ENCODE data around the gene MEP1A. TPM values are rescaled to one million over a fixed set of nuclear protein-coding genes. Genes with fewer than 3 reads are reported as not detected.
"Not testable (repeated sequence)": the region's sequence is repeated elsewhere in the genome, so short reads cannot be mapped to it uniquely, and the experiment has no call there.

The MEP1A gene
- total RNA-seq, 1 donor from 2014 or later: not detected

DNA sequence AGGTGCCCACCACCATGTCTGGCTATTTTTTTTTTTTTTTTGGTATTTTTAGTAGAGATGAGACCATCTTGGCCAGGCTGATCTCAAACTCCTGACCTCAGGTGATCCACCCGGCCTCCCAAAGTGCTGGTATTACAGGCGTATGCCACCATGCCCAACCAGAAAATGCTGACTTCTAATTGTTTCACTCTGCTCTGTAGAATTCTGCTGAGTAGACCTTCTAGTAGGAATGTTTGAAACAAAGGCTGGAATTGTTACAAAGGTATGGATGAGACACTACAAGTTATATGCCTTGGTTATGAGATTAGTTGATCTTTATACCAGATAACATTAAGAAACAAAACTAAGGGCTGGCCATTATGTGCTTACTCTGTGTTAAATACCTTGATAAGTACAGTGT lies 44.8 kb downstream of the MEP1A start:
- no peak for DNase-seq (ENCODE audit: low read depth)
- TF ChIP-seq, protein P1, sequence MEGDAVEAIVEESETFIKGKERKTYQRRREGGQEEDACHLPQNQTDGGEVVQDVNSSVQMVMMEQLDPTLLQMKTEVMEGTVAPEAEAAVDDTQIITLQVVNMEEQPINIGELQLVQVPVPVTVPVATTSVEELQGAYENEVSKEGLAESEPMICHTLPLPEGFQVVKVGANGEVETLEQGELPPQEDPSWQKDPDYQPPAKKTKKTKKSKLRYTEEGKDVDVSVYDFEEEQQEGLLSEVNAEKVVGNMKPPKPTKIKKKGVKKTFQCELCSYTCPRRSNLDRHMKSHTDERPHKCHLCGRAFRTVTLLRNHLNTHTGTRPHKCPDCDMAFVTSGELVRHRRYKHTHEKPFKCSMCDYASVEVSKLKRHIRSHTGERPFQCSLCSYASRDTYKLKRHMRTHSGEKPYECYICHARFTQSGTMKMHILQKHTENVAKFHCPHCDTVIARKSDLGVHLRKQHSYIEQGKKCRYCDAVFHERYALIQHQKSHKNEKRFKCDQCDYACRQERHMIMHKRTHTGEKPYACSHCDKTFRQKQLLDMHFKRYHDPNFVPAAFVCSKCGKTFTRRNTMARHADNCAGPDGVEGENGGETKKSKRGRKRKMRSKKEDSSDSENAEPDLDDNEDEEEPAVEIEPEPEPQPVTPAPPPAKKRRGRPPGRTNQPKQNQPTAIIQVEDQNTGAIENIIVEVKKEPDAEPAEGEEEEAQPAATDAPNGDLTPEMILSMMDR (conservative IDR thresholded peaks at IDR 0.05; ENCODE audit: low read depth, low read length): no peak
- no peak overlapping the region for H3K4me3 ChIP-seq (ENCODE audit: low read depth, low read length)

DNA sequence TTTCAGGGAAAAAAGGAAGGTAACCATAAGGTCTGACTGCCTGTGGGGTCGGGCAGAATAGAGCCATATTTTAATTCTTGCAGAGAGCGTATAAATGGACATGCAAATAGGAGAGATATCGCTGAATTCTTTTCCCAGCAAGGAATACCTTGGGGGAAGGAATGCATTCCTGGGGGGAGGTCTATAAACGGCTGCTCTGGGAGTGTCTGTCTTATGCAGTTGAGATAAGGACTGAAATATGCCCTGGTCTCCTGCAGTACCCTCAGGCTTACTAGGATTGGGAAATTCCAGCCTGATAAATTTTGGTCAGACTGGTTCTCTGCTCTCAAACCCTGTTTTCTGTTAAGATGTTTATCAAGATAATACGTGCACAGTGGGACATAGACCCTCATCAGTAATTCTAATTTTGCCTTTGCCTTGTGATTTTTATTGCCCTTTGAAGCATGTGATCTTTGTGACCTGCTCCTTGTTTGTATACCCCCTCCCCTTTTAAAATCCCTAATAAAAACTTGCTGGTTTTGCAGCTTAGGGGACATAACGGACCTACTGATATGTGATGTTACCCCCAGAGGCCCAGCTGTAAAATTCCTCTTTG lies 49.2 kb downstream of the MEP1A start:
- DNase-seq (ENCODE audit: low read depth); H3K4me3 ChIP-seq (ENCODE audit: low read depth, low read length): not testable (repeated sequence)

DNA sequence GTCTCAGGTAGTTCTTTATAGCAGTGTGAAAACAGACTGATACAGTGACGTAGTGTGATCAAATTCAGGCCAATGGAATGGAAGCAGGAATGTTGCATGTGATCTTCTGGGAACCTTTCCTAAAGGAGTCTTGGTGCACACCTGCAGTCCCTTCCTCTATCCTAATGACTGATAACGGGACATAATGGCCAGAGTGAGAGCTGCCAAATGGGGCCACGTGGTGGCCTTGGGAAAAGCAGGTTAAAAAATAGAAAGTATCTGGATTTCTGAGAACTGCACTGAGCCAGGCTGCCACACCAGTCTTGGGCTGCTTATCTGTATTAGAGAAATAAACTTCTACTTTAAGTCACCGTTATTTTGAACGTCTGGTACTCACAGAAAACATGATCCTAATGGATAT lies 51.9 kb downstream of the MEP1A start:
- DNase-seq (ENCODE audit: low read depth): no peak
- no peak overlapping the region for H3K4me3 ChIP-seq (ENCODE audit: low read depth, low read length)
- TF ChIP-seq, protein P1 (conservative IDR thresholded peaks at IDR 0.05; ENCODE audit: low read depth, low read length): no peak

DNA sequence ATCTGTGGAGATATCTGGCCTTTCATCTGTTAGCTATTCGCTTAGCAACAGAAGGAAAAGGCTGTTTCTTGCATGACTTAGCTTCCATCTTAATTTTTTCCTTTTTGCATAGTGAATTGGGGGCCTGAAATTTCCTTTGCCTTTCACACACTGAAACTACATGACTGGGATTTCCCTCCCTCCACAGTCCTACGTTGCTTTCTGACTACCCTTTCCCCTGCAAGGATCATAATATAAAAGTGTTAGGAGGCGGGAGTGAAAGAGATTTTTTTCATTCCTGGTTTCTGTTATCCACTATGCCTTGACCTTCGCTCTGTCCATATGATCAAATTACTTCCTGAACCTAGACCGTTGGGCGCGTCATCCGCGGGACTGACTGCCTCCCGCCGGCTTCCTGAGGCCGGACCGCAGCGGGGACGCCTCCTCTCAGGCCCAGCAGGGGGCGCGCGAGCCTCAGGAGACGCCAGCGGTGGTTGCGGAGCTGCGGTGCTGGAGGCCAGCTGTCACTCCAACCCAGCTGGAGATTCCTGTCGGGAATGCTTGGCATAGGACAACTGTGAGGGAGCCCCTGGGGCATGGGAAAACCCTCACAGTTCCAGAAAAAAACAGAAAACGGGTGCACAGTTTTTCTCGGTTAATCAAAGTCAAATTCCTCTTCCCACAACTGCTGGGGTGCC lies 55.6 kb downstream of the MEP1A start:
- peak overlapping the region; percentile 29 for H3K4me3 ChIP-seq (ENCODE audit: low read depth, low read length)
- TF ChIP-seq, protein P1 (conservative IDR thresholded peaks at IDR 0.05; ENCODE audit: low read depth, low read length): peak; percentile 88
- DNase-seq (ENCODE audit: low read depth): no peak

DNA sequence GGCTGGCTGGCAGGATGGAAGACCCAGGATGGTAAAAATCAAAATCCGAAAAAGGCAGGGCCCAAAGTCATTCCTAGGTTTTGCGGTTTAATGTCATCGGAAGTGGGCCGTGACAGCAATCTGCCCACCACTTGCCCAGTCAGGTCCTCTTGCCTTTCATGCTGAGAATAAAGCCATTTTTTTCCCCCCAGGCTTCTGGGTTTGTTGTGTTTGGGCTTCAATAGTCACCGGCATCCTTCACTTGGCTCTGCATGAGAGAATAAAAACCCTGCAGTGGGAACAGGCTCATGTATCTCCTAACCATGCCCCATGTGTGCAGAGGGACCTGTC lies 56.1 kb downstream of the MEP1A start:
- DNase-seq (ENCODE audit: low read depth): no peak
- TF ChIP-seq, protein P1 (conservative IDR thresholded peaks at IDR 0.05; ENCODE audit: low read depth, low read length): no peak
- H3K4me3 ChIP-seq (ENCODE audit: low read depth, low read length): no peak overlapping the region

DNA sequence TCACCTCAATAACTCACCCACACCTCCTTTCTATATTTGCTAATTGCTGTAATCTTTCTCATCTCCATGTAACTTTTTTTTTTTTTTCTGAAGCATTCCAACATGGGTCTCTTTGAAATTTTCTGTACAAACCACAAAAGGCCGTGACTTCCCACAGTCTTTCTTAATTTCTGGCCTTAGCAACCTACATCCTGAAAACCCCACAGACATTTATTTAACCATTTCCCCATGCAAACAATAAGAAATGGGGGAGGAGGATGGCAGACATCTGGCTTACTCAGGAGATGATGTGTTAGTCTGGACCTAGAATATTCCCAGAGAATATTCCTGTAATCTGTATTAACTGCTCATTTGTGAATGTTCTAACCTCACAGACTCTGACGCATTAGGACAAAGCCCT lies 57.6 kb downstream of the MEP1A start:
- no peak for DNase-seq (ENCODE audit: low read depth)
- H3K4me3 ChIP-seq (ENCODE audit: low read depth, low read length): no peak overlapping the region
- TF ChIP-seq, protein P1 (conservative IDR thresholded peaks at IDR 0.05; ENCODE audit: low read depth, low read length): no peak

DNA sequence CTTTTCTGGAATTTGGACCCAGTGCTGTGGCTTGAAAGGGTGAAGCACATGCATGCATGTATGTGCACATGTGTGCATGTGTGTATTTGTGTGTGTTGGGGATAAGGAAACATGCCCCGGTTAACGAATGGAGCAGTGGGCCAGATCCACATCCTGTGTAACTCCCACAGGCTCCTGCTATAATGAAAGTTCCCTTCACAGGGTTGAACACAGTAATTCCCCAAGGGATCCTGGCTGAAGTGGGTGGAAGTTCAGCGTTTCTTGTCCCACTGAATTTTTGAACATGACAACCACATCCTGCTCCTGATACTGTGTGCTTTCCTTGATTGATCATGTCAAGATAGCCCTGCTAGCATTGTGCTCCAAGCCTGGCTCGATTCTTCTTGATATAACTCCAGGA lies 58.4 kb downstream of the MEP1A start:
- not testable (repeated sequence) for DNase-seq (ENCODE audit: low read depth); H3K4me3 ChIP-seq (ENCODE audit: low read depth, low read length)

DNA sequence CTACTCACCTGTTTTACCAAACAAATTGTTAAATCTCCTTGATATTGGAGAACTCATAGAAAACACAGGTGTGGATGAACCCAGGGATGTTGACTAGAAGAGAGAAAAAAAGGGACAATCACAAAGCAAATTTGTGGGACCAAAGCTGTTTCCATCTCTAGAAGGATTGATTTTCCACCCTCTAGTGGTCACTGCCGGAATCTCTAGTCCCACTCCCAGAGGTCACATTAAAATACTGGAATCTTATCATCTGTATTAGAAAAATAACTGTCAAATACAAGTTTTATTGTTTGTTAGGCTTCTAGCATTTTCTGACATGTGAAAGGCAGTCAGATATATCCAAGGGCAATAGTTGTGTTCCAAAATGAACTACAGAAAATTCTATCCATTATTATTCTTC lies 62.8 kb downstream of the MEP1A start:
- DNase-seq (ENCODE audit: low read depth): not testable (repeated sequence)
- TF ChIP-seq, protein P1 (conservative IDR thresholded peaks at IDR 0.05; ENCODE audit: low read depth, low read length): peak; percentile 74

More for the DNA sequence above, 62.8 kb downstream of the MEP1A start:
- not testable (repeated sequence) for H3K4me3 ChIP-seq (ENCODE audit: low read depth, low read length)

Data from epithelial cell of proximal tubule (primary cell).